NCI-H1417 (cell line): ENCODE data around the gene RHOA.
"Not testable (repeated sequence)": the region's sequence is repeated elsewhere in the genome, so short reads cannot be mapped to it uniquely, and the experiment has no call there.

Source experiments
- DNase-seq, 3 experiments: peaks; one replicate each; lab custom pipeline; 2025; lab: John Stamatoyannopoulos, UW

RHOA gene

DNA sequence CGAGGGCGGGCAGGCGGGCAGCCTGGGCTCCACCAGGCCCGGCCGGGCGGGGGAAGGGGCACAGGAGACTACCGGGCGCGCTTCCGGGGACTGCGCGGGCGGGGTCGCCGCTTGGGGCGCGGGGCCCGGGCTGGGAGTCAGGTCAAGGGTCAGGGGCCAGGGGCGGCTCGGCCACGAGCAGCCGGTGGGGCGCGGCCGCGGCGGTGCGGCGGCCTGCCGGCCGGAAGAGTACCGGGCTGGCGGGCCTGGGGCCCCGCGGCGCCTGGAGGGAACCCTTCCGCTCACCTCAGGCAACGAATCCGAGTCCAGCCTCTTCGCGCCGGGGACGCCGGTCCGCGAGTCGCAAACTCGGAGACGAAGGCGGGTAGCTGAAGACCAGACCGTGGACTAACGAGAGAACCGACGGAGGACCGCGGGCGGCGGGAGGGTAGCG is 225 bp downstream of the RHOA start:
- DNase-seq, result peak in 2 of 3 experiments; percentile 13 to 65

- DNase-seq, result peak in 1 of 3 experiments; percentile 33
Measured at GRCh38 chr3:49410846-49411534, 786 bp downstream of the RHOA start.

DNA sequence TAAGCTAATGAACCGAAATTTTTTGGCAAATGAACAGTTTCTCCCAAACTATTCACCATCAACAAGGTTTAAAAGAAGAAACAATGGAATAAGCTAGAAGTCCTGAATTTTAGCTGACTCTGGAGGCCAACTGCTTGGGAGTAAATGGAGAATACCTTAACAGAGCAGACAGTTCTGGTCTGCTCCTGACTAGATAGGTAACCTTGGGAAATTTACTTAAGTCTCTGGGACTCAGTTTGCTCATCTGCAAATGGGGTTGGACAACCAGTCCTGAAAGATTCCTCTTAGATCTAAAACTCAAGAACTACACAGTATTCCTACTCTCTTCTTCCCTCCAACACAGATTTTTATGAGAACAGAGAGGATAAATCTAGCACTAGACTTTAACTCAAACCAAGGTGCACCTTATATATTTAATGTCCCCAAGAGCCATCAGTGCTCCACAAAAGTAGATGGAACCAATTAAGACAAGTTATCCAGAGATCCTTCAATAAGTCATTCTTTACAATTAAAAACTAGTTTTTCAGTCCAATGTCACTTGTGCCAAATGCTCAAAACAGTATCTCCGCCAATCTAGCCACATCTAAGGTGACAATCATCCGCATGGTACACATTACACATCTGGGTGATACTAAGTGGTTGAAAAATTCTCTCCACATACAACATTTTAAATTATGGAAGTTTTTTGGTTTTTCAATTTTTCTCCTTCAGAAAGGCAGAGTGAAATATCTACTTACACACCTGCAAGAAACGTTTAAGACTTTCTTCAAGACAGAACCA is 1.5 kb downstream of the RHOA start:
- no peak for DNase-seq

- no peak for DNase-seq
Measured at GRCh38 chr3:49406571-49407565, 4.9 kb downstream of the RHOA start.

GRCh38 chr3:49405570-49405969 is 6.2 kb downstream of the RHOA start:
- not testable (repeated sequence) for DNase-seq

DNA sequence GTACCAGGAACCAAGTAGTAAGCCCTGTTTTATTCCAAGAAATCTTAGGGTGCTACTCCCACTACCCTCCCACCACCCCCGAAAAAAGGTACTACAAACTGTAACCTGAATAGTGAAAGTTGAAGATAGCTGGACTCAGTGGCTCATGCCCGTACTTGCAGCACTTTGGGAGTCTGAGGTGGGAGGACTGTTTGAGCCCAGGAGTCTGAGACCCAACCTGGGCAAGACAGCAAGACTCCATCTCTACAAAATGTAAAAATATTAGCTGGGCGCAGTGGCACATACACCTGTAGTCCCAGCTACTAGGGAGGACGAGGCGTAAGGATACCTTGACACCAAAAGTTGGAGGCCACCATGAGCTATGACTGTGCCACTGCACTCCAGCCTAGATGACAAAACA is 7.9 kb downstream of the RHOA start:
- no peak for DNase-seq

DNA sequence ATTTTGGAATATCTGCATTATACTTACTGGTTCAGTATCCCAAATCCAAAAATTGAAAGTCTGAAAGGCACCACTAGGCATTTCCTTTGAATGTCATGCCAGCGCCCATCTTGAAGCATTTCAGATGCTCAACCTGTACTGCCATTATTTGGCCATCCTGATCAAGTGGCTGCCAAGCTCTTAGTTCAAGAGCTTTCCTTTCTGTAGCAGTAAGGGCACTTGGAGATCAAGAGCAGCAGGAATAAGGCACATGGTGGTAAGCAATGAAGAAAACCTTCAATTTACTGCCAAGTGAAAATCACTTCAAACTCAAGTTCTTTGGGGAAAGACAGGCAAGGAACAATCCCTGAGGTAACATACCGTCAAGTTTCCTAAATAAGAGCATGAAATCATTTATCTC is 10.0 kb downstream of the RHOA start:
- peak in 1 of 3 experiments; percentile 42 for DNase-seq

GRCh38 chr3:49399461-49399860 is 12.3 kb downstream of the RHOA start:
- DNase-seq, result no peak

DNA sequence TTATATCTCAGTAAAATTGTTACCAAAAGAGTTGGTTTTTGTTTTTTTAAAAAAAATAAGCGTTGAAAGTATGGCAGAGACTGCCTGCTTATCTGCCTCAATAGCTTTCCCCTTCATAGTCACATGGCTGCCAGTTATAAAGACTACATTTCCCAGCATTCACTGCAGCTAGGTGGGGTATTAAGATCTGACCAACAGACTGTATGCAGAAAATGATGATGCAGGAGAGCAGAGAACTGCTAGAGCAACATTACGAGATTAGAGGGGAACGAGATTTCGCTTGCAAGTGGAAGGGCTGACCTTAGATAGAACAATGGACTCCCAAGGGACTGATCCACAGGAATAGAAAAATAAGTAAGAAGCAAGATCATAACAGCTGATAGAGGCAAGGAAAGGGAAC is 14.3 kb downstream of the RHOA start:
- DNase-seq, result no peak

GRCh38 chr3:49391310-49391709 is 20.5 kb downstream of the RHOA start:
- not testable (repeated sequence) for DNase-seq

DNA sequence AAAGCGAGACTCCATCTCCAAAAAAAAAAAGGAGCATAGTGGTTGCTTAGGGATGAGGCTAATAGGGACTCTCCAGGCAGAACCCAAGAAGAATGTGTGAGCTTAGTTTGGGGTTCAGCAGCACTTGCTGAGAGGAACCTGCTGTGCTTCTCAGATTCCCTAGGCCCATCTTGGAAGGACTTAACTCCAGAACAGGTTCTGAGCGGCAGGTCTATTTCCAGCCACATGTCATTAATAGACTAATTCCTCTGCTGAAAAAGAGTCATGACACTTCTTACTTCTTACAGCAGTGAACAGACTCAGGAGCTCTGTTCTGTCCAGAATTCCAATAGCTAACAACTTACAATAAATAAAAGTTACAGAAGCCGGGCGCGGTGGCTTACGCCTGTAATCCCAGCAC is 22.5 kb downstream of the RHOA start:
- no peak for DNase-seq

DNA sequence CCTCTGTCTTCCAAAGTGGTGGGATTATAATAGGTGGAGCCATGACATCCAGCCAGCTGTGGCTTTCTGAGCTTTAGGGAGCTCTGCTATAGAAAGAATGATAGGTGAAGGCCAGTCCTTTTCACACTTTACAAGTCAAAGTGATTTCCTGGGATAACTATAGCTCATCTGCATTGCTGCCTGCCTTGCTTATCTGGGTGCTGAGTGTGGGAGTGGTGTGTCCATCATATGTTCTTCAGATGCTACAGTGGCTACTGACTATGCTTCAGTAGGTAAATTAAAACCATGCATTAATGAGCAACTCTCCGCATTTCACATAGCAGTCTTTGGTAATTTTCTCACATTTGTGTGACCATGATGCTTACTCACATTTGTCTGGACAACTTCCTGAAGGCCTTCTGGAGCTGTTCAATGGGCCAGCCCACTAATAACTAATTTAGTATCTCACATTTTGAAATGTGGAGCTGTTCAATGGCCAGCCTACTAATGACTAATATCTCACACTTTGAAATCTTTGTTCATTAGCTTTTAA is 23.4 kb downstream of the RHOA start:
- no peak for DNase-seq

- no peak for DNase-seq
Measured at GRCh38 chr3:49387721-49388120, 24.1 kb downstream of the RHOA start.

- DNase-seq, result no peak
Measured at GRCh38 chr3:49386056-49386756, 25.6 kb downstream of the RHOA start.

DNA sequence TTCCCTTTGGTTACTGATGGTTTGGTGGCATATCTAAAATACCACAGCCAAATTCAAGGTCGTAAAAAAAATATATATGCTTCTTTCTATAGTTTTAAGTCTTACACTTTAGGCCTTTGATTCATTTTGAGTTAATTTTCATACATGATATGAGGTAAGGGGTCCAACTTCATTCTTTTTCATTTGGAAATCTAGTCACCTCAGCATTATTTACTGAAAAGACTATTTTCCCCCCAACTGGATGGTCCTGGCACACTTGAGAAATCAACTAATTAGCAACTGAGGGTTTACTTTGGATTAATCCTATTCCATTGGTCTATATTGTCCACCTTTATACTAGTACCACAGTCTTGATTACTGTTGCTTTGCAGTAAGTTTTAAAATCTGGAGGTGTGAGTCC is 26.2 kb downstream of the RHOA start:
- DNase-seq, result no peak

GRCh38 chr3:49383387-49383786 is 28.4 kb downstream of the RHOA start:
- DNase-seq, result no peak

- no peak for DNase-seq
Measured at GRCh38 chr3:49378249-49378895, 33.4 kb downstream of the RHOA start.

DNA sequence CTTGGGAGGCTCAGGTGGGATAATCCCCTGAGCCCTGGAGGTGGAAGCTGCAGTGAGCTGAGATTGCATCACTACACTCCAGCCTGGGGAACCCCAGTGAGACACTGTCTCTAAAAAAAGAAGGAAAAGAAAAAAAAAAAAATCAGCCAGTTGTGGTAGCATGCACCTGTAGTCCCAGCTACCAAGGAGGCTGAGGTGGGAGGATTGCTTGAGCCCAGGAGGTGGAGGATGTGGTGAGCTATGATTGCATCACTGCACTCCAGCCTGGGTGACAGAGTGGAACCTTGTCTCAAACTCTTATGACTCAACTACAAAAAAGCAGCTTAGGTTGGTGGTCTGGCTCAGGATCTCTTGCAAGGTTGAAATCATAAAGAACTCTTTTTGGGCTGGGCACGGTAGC is 34.3 kb downstream of the RHOA start:
- no peak for DNase-seq

DNA sequence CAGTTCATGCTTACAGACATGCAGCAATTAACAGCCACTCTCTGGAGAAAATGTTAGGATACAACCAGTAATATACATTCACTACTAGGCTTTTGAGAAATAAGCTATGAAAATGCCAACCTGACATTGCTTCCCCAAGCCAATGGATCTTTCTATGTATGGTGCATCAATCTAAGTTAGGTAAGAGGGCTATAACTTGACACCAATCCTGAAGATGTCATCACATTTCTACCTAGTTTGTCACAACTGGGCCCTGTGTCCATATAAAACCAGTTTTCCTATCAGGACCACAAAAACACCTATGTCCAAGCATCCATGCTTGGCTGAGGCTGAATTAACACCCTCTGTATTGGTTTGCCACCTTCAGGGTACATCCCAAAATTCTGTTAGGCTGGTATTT is 39.8 kb downstream of the RHOA start:
- DNase-seq, result no peak

DNA sequence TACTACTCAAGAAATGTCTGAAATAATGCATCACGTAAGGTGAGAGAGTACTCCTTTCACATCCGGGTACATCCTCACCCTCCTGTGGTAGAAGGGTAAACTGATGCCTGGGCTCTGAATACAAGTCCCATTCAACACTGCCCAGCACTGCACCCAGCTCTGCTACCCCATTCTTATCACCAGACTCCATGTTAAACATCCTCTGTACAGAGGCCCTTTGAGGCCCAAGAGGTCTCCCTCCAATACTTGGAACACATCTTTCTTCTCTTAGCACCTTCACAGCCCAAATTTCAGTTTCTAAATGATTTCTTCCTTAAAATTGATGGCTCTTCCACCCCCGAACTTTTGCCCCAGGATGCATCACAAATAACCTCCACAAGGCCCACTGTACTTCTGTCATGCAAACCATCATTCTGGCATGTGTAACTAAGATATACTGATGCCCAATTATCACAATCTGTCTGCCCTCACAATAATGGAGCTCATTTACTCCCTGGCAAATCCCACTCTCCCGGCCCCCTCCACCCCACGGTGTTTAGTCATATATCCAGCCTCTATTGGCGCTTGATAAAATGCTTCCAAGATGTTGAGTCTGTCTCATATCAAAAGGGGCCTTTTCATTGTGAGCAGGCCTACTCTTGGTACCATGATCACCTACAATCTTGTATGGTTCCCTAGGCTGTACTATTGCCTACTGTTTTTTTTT is 41.0 kb downstream of the RHOA start:
- no peak for DNase-seq
